T47D (cell line): ENCODE results near the gene MAN2C1.

ENCODE experiments used
- DNase-seq, 2 experiments: peaks; one replicate each; pipeline versions ENCODE4 v3.0.0 to v3.0.0-alpha.2; 2011 to 2012; ENCODE audit warnings: low read depth in 1 of 2, low spot score in 1 of 2
- JUND ChIP-seq: IDR thresholded peaks from 2 replicates; pipeline ENCODE4 v1.6.1; 2012; ENCODE audit warnings: low read depth
- in situ Hi-C: cut with HindIII; loops from 2 replicates; pipeline ENCODE4 v1.10.0; 2016; ENCODE audit warnings: low sequenced_read_pairs, low pct_unique_long_range_greater_than_20kb

The MAN2C1 gene

DNA sequence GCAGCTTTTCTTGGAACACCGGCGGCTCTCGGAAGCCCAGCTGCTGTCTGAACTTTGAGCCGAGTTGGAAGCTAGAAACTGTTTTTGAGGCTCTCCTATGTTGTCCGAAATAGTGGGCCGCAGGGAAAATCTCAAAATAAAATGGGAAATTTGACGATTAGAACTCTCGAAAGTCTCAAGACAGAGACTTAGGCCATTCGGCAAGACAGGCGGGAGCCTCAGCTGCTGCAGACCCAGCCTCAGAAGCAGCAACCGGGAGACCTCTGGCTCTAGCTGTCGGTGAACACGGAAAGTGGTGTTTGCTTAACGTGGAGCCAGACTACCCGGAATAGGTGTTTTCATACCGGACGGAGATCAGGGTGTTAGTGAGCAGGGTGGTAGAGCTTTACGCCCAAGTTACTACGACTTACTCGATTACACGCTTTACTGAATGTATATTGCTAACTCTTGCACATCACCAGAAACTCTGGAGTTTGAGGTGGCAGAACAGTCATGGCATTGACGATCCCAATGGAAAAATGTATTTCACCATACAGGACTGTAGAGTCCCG, 357 bp upstream of the MAN2C1 start:
- DNase-seq = peak in 1 of 2 experiments; percentile 24
- TF ChIP-seq JUND = no peak
- in situ Hi-C loops = no loop called here

DNA sequence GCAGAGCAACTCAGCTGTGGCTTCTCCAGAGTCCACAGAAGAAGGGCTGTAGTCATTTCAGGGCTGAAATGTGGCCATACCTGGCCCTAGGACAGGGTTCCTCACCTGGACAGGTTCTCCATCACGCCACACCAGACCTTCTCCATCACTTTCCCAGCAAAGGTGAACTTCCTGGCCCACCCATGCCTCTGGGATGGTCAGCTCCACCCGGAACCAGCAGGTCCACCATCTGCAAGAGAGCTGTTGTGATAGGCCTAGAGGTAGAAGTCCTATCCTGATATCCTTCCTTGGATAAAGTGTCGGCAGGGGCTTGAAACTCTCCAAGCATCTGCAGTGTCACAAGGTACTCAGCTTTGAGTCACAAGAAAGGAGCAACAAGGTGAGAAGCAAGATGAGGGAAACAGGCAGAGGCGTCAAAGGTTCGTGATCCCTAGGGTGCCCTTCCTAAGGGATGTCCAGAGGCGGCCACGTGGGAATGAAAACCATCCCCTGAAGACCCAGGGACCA, 948 bp downstream of the MAN2C1 start:
- in situ Hi-C loops = no loop called here
- no peak for DNase-seq
- TF ChIP-seq JUND = no peak

DNA sequence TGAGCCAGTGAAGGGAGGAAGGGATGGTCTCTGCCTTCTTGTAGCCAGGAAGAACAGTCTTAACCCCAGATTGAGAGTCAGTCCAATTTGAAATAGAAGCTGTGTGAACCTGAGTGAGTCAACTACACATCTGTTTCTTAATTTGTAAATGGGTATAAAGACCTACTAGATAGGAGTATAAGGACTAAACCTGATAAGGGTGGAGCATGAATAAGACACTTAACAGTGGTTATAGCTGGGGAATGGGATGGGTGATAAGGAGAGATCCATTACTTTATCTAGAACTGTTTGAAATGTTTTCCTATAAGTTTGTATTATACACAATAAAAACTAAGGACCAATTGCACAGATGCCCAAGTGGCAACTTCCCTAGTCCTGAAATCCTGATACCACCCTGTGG, 1.4 kb downstream of the MAN2C1 start:
- no peak for TF ChIP-seq JUND
- DNase-seq = no peak
- in situ Hi-C loops = no loop called here

DNA sequence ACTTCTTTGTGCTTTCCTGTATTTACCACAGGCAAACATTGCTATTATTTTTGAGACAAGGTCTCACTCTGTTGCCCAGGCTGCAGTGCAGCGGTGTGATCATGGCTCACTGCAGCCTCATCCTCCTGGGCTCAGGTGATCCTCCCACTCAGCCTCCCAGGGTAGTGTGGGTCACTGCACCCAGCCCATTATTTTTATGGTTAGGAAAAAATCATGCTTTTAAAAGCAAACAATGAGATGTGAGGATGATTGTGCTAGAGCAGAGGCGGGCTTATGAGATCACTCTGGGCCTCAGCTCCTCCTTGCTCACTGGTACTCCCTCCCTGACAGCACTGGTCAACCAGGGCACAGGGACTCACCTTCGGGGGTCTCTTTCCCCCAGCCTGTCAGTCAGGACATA, 2.2 kb downstream of the MAN2C1 start:
- in situ Hi-C loops = no loop called here
- no peak for TF ChIP-seq JUND
- DNase-seq = no peak

DNA sequence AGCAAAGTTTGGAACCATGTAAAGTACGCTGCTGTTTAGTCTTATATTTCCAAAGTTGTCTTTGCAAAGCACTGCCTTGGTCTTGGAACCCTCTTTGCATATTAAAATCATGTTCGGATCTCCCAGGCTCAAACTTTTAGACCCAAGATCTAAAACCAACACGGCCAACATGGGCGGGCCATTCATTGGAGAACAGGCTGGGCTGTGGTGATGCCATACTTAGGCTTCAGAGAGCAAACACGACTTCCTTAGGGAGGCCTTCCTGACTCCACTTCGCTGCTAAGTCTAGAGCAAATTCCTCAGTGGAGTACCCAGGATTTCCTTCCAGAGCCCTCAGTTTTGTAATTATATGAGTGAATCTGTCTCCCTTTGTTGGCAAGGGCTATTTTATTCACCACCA, 3.5 kb downstream of the MAN2C1 start:
- no peak for TF ChIP-seq JUND
- in situ Hi-C loops = no loop called here
- no peak for DNase-seq

DNA sequence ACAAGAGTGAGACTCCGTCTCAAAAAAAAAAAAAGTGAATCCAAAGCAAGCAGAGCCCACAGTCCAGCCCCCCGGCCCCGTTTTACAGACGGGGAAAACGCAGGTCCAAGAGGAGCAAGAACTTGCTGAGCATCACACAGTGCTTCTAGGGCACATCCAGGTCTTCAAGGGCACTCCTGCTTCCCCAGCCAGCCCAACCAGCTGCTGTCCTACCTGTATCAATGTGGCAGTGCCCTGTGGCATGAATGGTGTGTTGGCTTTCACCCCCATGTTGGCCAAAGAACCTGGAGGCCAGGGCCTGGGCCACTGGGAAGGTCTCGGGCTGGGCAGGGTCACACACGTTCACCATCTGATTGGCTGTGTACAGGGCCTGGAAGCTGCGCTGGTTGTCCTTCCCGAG, 4.6 kb downstream of the MAN2C1 start:
- DNase-seq = no peak
- no peak for TF ChIP-seq JUND
- in situ Hi-C loops = no loop called here

DNA sequence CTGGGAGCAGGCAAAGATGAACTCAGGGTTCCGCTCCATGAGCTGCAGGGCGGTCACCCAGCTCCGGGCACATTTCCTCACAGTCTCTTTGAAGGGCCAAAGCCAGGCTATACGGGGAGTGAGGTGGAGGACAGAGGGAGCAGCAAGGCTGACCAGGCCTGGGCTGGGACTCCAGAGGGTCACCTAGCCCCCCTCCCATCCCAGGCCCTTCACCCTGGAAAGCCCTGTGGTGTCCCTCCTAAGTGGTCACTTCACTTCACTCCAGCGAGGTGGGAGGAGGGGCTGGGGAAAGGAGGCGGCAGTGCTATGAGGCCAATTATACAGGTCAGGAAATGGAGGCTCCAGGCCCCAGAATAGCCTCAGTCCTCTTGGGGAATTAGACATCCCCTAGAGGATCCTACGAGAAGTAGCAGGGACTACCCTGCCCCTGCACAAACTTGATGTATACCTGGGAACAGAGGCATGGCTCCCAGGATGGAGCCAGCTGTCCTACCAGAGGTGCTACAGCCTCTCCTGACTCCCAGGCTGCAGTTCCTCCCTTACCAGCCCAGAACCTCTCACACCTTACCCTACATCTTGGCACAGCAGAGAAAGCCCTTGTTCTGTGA, 5.7 kb downstream of the MAN2C1 start:
- no peak for DNase-seq
- no peak for TF ChIP-seq JUND
- in situ Hi-C loops = no loop called here

DNA sequence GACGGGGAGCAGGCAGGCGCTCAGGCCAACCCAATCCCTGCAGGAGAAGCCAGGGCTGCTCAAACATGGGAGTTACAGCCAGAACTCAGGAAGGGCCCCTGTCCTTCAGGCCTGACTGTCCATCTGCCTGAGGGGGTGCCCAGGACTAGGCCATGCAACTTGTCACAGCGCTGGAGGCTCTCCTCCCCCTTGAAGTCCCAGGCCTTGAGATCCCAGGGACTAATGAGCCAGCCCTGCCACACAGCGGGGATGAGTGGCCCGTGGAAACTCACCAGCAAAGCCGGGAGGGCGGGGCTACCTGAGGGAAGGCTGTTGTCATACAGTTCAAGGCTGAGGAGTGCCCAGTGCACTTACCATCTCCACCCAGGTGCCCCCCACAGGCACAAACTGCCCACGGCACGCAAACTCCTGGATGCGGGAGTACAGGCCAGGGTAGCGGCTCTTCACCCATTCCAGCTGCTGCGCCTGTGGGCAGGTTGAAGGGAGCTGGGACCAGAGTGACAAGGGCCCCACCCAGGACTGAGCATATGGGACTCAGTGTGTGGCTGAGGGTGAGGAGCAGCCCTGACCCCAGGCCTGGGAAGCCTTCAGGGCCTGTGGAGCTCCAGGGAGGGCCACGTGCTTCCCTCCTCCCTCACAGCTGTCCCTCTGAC, 6.3 kb downstream of the MAN2C1 start:
- in situ Hi-C loops = no loop called here
- no peak for DNase-seq
- TF ChIP-seq JUND = no peak

DNA sequence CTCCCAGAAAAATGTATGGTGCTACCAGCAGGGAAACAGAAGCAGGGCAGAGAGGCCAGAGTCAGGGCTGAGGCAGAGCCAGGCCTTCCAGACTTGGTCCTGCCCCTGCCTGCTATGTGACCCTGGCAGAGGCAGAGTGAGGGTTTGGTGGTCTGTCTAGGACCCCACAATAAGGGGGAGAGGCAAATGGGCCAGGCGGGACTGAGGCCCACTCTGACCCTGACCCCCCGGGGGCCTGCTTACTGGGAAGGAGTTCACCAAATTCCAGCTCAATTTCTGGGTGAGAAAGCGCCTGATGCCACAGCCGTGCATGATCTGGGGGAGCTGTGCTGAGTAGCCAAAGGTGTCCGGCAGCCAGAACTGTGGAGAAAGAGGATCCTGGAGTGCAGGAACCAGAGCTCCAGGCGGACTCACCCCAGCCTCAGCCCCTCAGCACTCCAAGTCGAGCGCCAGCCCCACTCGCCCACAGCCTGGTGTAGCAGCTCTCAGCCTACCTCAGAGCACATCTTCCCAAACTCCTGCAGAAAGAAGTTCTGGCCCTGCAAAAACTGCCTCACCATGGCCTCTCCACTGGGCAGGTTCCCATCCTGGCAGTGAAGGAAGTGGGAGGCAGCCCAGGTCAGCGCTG, 6.9 kb downstream of the MAN2C1 start:
- TF ChIP-seq JUND = no peak
- in situ Hi-C loops = no loop called here
- DNase-seq = no peak

DNA sequence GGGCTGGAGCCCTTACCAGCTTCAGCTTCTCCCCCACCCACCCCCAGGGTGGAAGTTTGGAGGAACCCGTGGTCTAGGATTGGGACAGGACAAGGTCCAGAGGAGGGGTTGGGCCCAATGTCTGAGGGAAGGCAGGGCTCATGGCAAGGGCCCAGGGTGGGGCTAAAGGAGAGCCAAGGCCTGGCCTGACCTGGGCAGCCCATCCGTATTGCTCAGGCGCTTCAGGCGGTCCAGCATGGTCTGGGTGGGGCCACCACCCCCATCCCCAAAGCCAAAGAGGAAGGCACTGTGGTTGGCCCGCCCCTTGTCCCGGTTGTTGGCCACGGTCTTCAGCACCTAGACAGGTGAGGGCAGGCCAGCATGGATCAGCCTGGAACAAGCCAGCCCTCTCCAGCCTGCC, 7.6 kb downstream of the MAN2C1 start:
- no peak for TF ChIP-seq JUND
- in situ Hi-C loops = no loop called here
- no peak for DNase-seq

DNA sequence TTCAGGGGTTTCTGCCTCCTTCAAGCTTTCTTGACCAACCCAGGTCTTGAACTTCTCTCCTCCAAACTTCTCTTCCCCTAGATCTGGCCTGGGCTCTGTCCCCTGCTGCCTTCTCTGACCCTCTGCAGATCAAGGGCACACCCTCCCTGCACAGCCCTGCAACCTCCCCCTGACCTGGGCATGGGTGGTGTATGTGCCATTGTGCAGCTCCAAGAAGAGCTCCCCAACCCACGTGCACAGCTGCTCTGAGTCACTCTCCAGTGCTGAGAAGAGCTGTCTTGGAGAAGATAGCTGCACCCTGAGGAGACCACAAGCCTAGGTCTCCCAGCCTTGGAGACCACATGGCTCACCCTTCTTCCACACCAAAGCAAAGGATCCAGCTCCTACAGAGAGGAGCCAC, 8.0 kb downstream of the MAN2C1 start:
- in situ Hi-C loops = no loop called here
- TF ChIP-seq JUND = no peak
- no peak for DNase-seq

DNA sequence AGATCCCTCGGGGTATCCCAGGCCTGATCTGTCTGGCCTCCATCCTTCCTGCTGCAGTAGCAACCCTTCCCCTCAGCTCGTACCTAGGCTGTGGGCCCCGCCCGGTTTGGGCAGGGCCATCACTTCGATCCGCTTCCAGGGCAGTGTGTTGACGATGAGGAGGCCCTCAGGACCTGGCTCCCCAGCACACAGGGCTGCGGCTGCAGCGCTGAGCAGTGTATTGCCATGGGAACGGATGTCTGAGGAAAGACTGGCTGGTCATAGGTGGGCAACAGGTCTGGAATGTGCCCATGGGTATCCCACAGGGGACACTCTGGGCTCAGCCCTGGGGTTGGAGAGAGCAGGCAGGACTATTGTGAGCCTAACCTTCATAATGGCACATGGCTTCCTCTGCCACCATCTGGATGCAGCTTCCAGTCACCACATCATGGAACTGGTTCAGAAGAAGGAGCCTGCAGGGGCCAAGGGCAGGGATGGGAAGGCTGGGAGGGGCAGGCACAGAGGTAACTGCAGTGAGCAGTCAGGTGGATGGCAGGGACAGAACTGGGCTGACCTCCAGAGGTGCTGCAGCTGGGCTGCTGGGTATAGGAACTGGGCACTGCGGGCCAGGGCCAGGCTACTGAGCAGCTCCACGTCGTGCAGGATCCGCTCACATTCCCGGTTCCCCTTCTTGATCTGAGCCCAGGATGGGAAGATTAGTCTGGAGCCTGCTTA, 8.7 kb downstream of the MAN2C1 start:
- DNase-seq = no peak

More for the DNA sequence above, 8.7 kb downstream of the MAN2C1 start:
- in situ Hi-C loops = no loop called here
- TF ChIP-seq JUND = no peak
